Esophagus muscularis mucosa (tissue), 4 donors: ENCODE results near the gene GJD2. TPM values are rescaled to one million over a fixed set of nuclear protein-coding genes. Genes with fewer than 3 reads are reported as not detected.

Experiments
- DNase-seq: peaks from one replicate; pipeline ENCODE4 v3.0.0-alpha.2; 2017; ENCODE audit errors: extremely low spot score
- H3K27ac ChIP-seq, 4 donors: fragments of 200-600 bp; sonication (generic); replicated peaks in 1 of 4; 1 replicate in 3 of 4; 2 replicates in 1 of 4; pipeline ENCODE4 v1.5.1; 2016 to 2019; ENCODE audit warnings: mild to moderate bottlenecking in 1 of 4
- H3K27me3 ChIP-seq, 4 donors: fragments of 200-600 bp; sonication (generic); one replicate each; pipeline versions ENCODE4 v1.5.1 to v1.6.0; 2016 to 2019
- H3K36me3 ChIP-seq, 4 donors: fragments of 200-600 bp; sonication (generic); one replicate each; pipeline ENCODE4 v1.5.1; 2016 to 2019
- H3K4me1 ChIP-seq, 4 donors: fragments of 200-600 bp; sonication (generic); one replicate each; pipeline ENCODE4 v1.5.1; 2016 to 2019
- H3K4me3 ChIP-seq, 4 donors: fragments of 200-600 bp; sonication (generic); 1 replicate in 2 of 4; 2 replicates in 2 of 4; pipeline ENCODE4 v1.5.1; 2016 to 2019; ENCODE audit warnings: mild to moderate bottlenecking in 4 of 4, moderate library complexity in 1 of 4
- H3K9me3 ChIP-seq, 4 donors: fragments of 200-600 bp; sonication (generic); 1 replicate in 3 of 4; 2 replicates in 1 of 4; pipeline ENCODE4 v1.5.1; 2016 to 2019
- EP300 ChIP-seq: sonication (generic); formaldehyde crosslinking; IDR thresholded peaks from one replicate; pipeline ENCODE4 v1.6.1; 2017; ENCODE audit warnings: antibody characterized with exemption
- POLR2A ChIP-seq: fragments of 450-650 bp; IDR thresholded peaks from one replicate; pipeline ENCODE4 v1.6.1; 2017; ENCODE audit warnings: antibody characterized with exemption, moderate library complexity, mild to moderate bottlenecking, low read depth
- POLR2AphosphoS5 ChIP-seq, 2 donors: sonication (generic); formaldehyde crosslinking; IDR thresholded peaks; one replicate each; pipeline ENCODE4 v1.6.1; 2017; ENCODE audit warnings: antibody characterized with exemption in 2 of 2
- WGBS: methylation state at CpG from one replicate; pipeline ENCODE4 v1.1.5; 2018; 5-methylcytosine and 5-hydroxymethylcytosine counted together
- intact Hi-C: fragments of 100-400 bp; cut with DNase I; formaldehyde crosslinking; loops from one replicate; pipeline ENCODE4 v1.15.1; 2023
- total RNA-seq, 4 donors: library from RNA; depleted of rRNA; stranded (reverse); fragments of >200 nt; gene quantifications; one replicate each; pipeline versions ENCODE4 v1.1.0 to v1.2.1, GENCODE V29; 2016
- TF ChIP-seq, protein P1 (sequence below), 3 experiments: fragments of 200-600 bp in 2 of 3; fragments of 450-650 bp in 1 of 3; sonication (generic) in 2 of 3; IDR thresholded peaks; one replicate each; pipeline ENCODE4 v1.5.1; 2017 to 2019; ENCODE audit warnings: antibody characterized with exemption in 3 of 3, mild to moderate bottlenecking in 2 of 3, moderate library complexity in 1 of 3

Gene GJD2
- total RNA-seq, 4 donors from 2014 or later = not detected

DNA sequence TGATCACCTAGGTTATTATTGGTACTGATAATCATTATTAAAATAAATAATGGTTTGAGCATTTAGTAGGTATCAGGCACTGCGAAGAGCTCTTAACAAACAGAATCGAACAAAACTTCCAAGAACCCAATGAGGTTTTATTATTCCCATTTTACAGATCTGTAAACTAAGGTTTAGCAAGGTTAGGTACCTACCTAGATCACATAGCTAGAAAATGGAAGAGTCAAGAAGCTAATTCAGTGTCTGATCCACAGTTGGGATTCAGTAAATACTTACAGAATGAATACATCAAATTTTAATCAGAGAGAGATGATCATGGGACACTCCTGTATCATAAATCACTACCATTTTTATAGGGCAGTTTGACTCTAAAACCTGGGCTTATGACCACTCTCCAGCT lies 15.5 kb downstream of the GJD2 start:
- WGBS = 82% methylated on average over 2 of the region's 2 CpGs

DNA sequence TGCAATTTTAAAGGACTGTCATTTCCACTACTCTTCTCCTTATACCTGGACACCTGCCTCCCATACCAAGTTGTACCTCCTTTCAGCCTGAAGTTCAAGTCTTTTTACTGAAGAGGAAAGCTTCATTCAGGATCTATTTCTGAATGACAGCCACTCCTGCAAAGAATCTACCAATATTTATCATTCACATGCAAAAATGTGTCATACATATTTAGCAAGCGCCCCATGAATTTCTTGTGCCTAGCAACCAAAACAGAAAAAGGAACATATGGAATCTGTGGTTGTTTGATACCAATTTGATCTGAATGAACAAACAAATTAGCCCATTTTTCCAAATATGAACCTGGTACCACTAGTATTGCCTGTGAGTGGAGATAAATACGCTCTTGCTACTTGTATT lies 16.8 kb downstream of the GJD2 start:
- H3K4me1 ChIP-seq = no peaks in the 10 kb centered on the region
- no peak overlapping the region for H3K27ac ChIP-seq
- WGBS = 96% methylated on average over 2 of the region's 2 CpGs
- no peak for DNase-seq
- H3K36me3 ChIP-seq = no peaks in the 10 kb centered on the region
- intact Hi-C loops = no loop called here
- no peaks in the 10 kb centered on the region for H3K9me3 ChIP-seq
- peaks cover 0 to 9% (median 0%) of the 10 kb centered on the region in 4 donors for H3K27me3 ChIP-seq
- H3K4me3 ChIP-seq = no peak overlapping the region
- TF ChIP-seq EP300 = no peak
- TF ChIP-seq POLR2AphosphoS5 (IDR thresholded peaks at IDR 0.05) = no peak

More for the DNA sequence above, 15.5 kb downstream of the GJD2 start:
- H3K27ac ChIP-seq = no peak overlapping the region
- no peaks in the 10 kb centered on the region for H3K4me1 ChIP-seq
- peaks cover 0 to 20% (median 0%) of the 10 kb centered on the region in 4 donors for H3K27me3 ChIP-seq
- TF ChIP-seq POLR2A (no peak), POLR2AphosphoS5 (IDR thresholded peaks at IDR 0.05) (no peak), EP300 (no peak)
- TF ChIP-seq, protein P1, sequence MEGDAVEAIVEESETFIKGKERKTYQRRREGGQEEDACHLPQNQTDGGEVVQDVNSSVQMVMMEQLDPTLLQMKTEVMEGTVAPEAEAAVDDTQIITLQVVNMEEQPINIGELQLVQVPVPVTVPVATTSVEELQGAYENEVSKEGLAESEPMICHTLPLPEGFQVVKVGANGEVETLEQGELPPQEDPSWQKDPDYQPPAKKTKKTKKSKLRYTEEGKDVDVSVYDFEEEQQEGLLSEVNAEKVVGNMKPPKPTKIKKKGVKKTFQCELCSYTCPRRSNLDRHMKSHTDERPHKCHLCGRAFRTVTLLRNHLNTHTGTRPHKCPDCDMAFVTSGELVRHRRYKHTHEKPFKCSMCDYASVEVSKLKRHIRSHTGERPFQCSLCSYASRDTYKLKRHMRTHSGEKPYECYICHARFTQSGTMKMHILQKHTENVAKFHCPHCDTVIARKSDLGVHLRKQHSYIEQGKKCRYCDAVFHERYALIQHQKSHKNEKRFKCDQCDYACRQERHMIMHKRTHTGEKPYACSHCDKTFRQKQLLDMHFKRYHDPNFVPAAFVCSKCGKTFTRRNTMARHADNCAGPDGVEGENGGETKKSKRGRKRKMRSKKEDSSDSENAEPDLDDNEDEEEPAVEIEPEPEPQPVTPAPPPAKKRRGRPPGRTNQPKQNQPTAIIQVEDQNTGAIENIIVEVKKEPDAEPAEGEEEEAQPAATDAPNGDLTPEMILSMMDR (IDR thresholded peaks at IDR 0.05) = no peak
- intact Hi-C loops = no loop called here
- no peak overlapping the region for H3K4me3 ChIP-seq
- H3K9me3 ChIP-seq = no peaks in the 10 kb centered on the region
- no peaks in the 10 kb centered on the region for H3K36me3 ChIP-seq
- no peak for DNase-seq

DNA sequence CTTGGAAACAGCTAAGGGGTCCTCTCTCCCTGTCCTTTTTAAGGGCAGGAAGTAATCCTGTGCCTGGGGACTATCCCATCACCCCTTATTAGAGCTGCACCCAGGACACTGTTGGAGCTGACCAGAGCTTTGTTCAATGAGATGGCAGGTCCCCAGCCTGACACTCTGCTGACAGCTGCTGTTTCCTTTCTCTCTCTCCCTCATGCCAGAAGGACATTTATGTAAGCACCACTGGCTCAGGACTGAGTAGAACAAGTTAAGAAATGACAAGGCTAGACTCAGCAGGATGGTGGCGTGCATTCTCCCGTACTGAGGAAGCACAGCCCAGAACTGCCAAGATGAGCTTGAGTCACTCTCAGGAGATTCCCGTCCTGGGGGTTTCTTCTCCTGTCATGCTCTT lies 17.3 kb downstream of the GJD2 start:
- WGBS = 31% methylated on average over 3 of the region's 3 CpGs
- Histone ChIP-seq H3K4me1 (no peaks in the 10 kb centered on the region), H3K36me3 (no peaks in the 10 kb centered on the region), H3K27ac (no peak overlapping the region), H3K9me3 (no peaks in the 10 kb centered on the region), H3K27me3 (peaks cover 0 to 8% (median 0%) of the 10 kb centered on the region in 4 donors), H3K4me3 (no peak overlapping the region)
- TF ChIP-seq POLR2AphosphoS5 (IDR thresholded peaks at IDR 0.05) (no peak), POLR2A (no peak), EP300 (no peak)
- TF ChIP-seq, protein P1 (IDR thresholded peaks at IDR 0.05) = no peak
- intact Hi-C loops = no loop called here
- DNase-seq = no peak

DNA sequence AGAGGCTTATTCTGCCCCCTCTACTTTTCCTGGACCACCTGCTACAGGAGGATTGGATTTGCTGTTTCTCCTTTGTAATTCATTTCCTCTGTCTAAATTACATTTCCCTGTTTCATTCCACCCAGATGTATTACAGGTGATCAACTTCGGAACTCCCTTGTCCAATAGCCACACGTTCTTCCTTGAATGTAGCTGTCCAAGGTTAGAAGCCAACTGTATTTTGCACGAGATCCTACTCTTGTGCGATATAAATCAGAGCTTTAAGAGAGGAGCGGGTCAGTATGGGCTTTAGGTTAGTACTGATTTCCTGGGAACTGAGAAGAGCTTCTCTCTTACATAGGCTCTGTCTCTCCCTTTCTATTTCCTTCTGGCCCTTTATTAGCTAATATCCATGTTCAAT lies 20.5 kb downstream of the GJD2 start:
- H3K4me3 ChIP-seq = no peak overlapping the region

DNA sequence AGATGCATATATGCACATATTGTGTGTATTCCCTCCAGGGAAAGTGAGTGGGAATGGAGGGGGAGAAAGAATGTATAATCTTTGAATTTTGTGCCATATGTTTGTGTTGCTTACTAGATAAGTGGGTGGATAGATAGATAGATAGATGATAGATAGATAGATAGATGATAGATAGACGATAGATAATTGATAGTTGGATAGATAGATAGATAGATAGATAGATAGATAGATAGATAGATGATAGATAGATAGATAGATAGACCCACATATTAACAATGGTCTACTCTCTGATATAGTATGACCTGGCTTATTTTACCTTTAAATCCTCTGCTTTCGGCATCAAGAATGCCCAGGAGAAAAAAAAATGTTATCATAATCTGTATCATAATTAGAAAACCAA lies 21.2 kb downstream of the GJD2 start:
- H3K27me3 ChIP-seq = peaks cover 0 to 13% (median 0%) of the 10 kb centered on the region in 4 donors
- no peak for TF ChIP-seq EP300
- WGBS = 89% methylated on average over 2 of the region's 2 CpGs
- intact Hi-C loops = no loop called here
- H3K27ac ChIP-seq = no peak overlapping the region
- H3K9me3 ChIP-seq = no peaks in the 10 kb centered on the region
- no peak for DNase-seq
- no peak overlapping the region for H3K4me3 ChIP-seq
- no peaks in the 10 kb centered on the region for H3K36me3 ChIP-seq
- H3K4me1 ChIP-seq = no peaks in the 10 kb centered on the region

More for the DNA sequence above, 20.5 kb downstream of the GJD2 start:
- TF ChIP-seq POLR2AphosphoS5 (IDR thresholded peaks at IDR 0.05) (no peak), POLR2A (no peak), EP300 (no peak)
- TF ChIP-seq, protein P1 (IDR thresholded peaks at IDR 0.05) = no peak
- Histone ChIP-seq H3K27me3 (peaks cover 0 to 13% (median 0%) of the 10 kb centered on the region in 4 donors), H3K9me3 (no peaks in the 10 kb centered on the region), H3K36me3 (no peaks in the 10 kb centered on the region), H3K27ac (no peak overlapping the region), H3K4me1 (no peaks in the 10 kb centered on the region)
- WGBS = 73% methylated on average over 5 of the region's 5 CpGs
- intact Hi-C loops = no loop called here
- no peak for DNase-seq

DNA sequence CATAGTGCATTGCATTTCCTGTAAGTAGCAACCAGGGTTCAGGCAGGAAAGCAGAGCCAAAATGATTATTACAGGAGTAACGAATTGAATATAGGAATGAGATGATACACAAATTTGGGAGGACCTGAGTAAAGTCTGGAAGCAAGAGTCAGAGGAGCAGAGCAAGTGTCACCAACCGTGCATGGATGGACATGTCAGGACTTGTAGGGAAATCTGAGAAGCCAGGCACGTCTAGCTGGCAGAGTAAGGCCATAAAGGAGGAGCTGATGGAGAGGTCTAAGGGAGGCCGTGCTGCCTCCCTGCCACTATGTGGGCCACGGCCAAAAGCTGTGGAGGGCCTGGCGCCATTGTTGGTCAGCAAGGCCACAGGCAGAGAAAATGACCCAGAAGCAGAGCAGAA lies 22.4 kb downstream of the GJD2 start:
- H3K27me3 ChIP-seq = peaks cover 0 to 11% (median 0%) of the 10 kb centered on the region in 4 donors
- TF ChIP-seq, protein P1 (IDR thresholded peaks at IDR 0.05) = no peak
- no peak for TF ChIP-seq POLR2AphosphoS5 (IDR thresholded peaks at IDR 0.05)
- no peak for TF ChIP-seq EP300
- H3K4me3 ChIP-seq = no peak overlapping the region
- intact Hi-C loops = no loop called here
- H3K9me3 ChIP-seq = no peaks in the 10 kb centered on the region
- 76% methylated on average over 6 of the region's 6 CpGs for WGBS
- H3K4me1 ChIP-seq = no peaks in the 10 kb centered on the region
- no peak overlapping the region for H3K27ac ChIP-seq
- no peak for DNase-seq
- no peaks in the 10 kb centered on the region for H3K36me3 ChIP-seq
